HUES64 (cell line): ENCODE measurements around the gene DLG2.

Experiments
- H3K27ac ChIP-seq: 2 replicates; pipeline ENCODE4 v1.7.0; 2013; ENCODE audit warnings: low read depth, low read length, inconsistent platforms
- H3K27me3 ChIP-seq: 2 replicates; pipeline ENCODE4 v1.6.1; 2013; ENCODE audit warnings: mild to moderate bottlenecking, low read length; ENCODE audit not compliant: insufficient read depth
- H3K36me3 ChIP-seq: 2 replicates; pipeline ENCODE4 v1.6.1; 2013; ENCODE audit warnings: mild to moderate bottlenecking, low read length; ENCODE audit not compliant: insufficient read depth
- H3K4me1 ChIP-seq: 2 replicates; pipeline ENCODE4 v1.6.1; 2013; ENCODE audit warnings: mild to moderate bottlenecking, low read length, moderate library complexity; ENCODE audit not compliant: insufficient read depth
- H3K4me3 ChIP-seq: 2 replicates; pipeline ENCODE4 v1.5.1; 2013; ENCODE audit warnings: mild to moderate bottlenecking, low read length, moderate library complexity
- H3K9ac ChIP-seq: 2 replicates; pipeline ENCODE4 v1.6.1; 2013; ENCODE audit warnings: mild to moderate bottlenecking, low read depth, low read length
- H3K9me3 ChIP-seq: 2 replicates; pipeline ENCODE4 v1.6.1; 2013; ENCODE audit warnings: low read depth, low read length; ENCODE audit not compliant: insufficient read depth
- WGBS: fragments of 150-250, 120-280 bp; methylation state at CpG from one replicate; pipeline ENCODE4 v1.1.7; 2013; ENCODE audit warnings: missing lambda C conversion rate; 5-methylcytosine and 5-hydroxymethylcytosine counted together

The DLG2 gene

GRCh38 chr11:84140386-84141169 lies 1486.6 kb downstream of the DLG2 start:
- Histone ChIP-seq H3K9ac (no peak overlapping the region), H3K27ac (no peak overlapping the region), H3K9me3 (no peaks in the 10 kb centered on the region), H3K4me1 (peaks cover 17% of the 10 kb centered on the region), H3K36me3 (no peaks in the 10 kb centered on the region), H3K4me3 (no peak overlapping the region), H3K27me3 (no peaks in the 10 kb centered on the region)
- WGBS, result 93% methylated on average over 4 of the region's 4 CpGs

DNA sequence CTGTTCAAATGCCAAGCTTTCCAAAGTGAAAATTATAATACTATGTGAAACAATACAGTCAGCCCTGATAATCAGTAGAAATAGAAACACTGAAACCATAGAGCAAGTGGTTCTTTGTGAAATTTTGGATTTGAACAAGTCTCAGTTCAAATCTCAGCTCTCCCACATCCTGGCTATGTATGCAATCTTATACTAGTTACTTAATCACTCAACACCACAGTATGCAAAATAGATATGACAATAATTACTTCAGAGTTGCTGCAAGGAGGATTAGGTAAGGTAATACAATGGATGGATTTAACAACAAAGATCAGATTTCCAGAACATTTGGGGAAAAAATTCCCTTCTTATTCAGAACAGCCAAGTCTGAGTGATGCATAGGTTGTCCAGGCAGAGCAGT lies 1489.2 kb downstream of the DLG2 start:
- Histone ChIP-seq H3K9me3 (no peaks in the 10 kb centered on the region), H3K4me1 (peaks cover 17% of the 10 kb centered on the region), H3K36me3 (no peaks in the 10 kb centered on the region), H3K27ac (no peak overlapping the region), H3K4me3 (no peak overlapping the region), H3K9ac (no peak overlapping the region), H3K27me3 (no peaks in the 10 kb centered on the region)

DNA sequence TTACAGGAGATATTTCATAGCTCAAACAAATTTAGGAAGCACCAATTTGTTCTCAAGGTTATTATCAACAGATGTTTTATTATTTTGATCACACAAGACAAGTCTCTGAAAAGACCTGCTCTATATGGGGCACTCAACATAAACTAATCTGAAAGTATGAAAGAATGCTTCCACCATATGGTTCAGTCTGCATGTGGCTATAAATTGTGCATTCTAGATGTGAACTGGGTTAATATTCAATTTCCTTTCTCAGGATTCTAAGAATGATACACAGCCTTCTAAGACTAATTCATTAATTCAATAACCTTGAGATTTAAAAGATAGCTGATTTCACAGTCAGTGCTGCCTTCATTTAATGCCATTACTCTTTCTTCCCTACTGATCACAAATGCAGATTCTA lies 1489.6 kb downstream of the DLG2 start:
- Histone ChIP-seq H3K27me3 (no peaks in the 10 kb centered on the region), H3K36me3 (no peaks in the 10 kb centered on the region), H3K4me1 (peaks cover 14% of the 10 kb centered on the region), H3K9ac (no peak overlapping the region), H3K9me3 (no peaks in the 10 kb centered on the region), H3K27ac (no peak overlapping the region), H3K4me3 (no peak overlapping the region)

DNA sequence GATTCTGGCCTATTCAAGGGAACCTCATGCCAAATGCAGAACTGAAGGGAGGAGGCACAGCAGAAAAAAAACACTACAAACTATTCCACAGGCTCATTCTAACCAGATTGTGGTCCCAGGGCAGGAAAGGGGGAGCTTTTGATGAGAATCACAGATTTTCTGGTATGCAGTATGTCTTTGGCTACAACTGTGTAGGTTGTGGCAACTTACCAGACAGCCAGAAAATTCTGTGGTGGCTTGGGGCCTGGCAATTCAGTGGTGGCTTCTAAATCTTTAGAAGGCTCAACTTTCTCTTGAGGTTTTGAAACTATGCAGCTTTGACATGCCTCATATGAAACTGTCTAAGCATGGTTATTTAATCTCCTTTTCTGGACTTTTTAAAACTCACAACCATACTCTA lies 1490.2 kb downstream of the DLG2 start:
- H3K4me3 ChIP-seq, result no peak overlapping the region
- no peaks in the 10 kb centered on the region for H3K36me3 ChIP-seq
- H3K9me3 ChIP-seq, result no peaks in the 10 kb centered on the region
- peaks cover 10% of the 10 kb centered on the region for H3K4me1 ChIP-seq
- H3K9ac ChIP-seq, result no peak overlapping the region
- no peak overlapping the region for H3K27ac ChIP-seq
- no peaks in the 10 kb centered on the region for H3K27me3 ChIP-seq

GRCh38 chr11:84130646-84131427 lies 1496.3 kb downstream of the DLG2 start:
- no peaks in the 10 kb centered on the region for H3K4me1 ChIP-seq
- H3K36me3 ChIP-seq, result no peaks in the 10 kb centered on the region
- no peaks in the 10 kb centered on the region for H3K9me3 ChIP-seq
- no peak overlapping the region for H3K27ac ChIP-seq
- no peak overlapping the region for H3K4me3 ChIP-seq
- no peaks in the 10 kb centered on the region for H3K27me3 ChIP-seq
- H3K9ac ChIP-seq, result no peak overlapping the region
- WGBS, result 95% methylated on average over 2 of the region's 3 CpGs

GRCh38 chr11:84129961-84130576 lies 1497.1 kb downstream of the DLG2 start:
- Histone ChIP-seq H3K36me3 (no peaks in the 10 kb centered on the region), H3K27me3 (no peaks in the 10 kb centered on the region), H3K9ac (no peak overlapping the region), H3K9me3 (no peaks in the 10 kb centered on the region), H3K4me1 (no peaks in the 10 kb centered on the region), H3K27ac (no peak overlapping the region), H3K4me3 (no peak overlapping the region)
- WGBS, result 32% methylated on average over 1 of the region's 2 CpGs

- H3K4me3 ChIP-seq, result no peak overlapping the region
- H3K27me3 ChIP-seq, result no peaks in the 10 kb centered on the region
- no peak overlapping the region for H3K27ac ChIP-seq
- no peak overlapping the region for H3K9ac ChIP-seq
- no peaks in the 10 kb centered on the region for H3K9me3 ChIP-seq
- no peaks in the 10 kb centered on the region for H3K36me3 ChIP-seq
- 88% methylated on average over 2 of the region's 2 CpGs for WGBS
- H3K4me1 ChIP-seq, result no peaks in the 10 kb centered on the region
These were observed 1498.3 kb downstream of the DLG2 start for GRCh38 chr11:84128840-84129239.

GRCh38 chr11:84117394-84117793 lies 1509.8 kb downstream of the DLG2 start:
- 52% methylated on average over 1 of the region's 1 CpG for WGBS
- Histone ChIP-seq H3K27me3 (no peaks in the 10 kb centered on the region; the same call in 1 of the 2 replicates), H3K9ac (no peak overlapping the region), H3K9me3 (no peaks in the 10 kb centered on the region), H3K27ac (no peak overlapping the region), H3K36me3 (no peaks in the 10 kb centered on the region), H3K4me1 (no peaks in the 10 kb centered on the region), H3K4me3 (no peak overlapping the region)

- no peaks in the 10 kb centered on the region for H3K9me3 ChIP-seq
- no peaks in the 10 kb centered on the region for H3K36me3 ChIP-seq
- H3K27ac ChIP-seq, result no peak overlapping the region
- H3K4me1 ChIP-seq, result peaks cover 18% of the 10 kb centered on the region
- H3K9ac ChIP-seq, result no peak overlapping the region
- no peak overlapping the region for H3K4me3 ChIP-seq
- H3K27me3 ChIP-seq, result no peaks in the 10 kb centered on the region
These were observed 1520.6 kb downstream of the DLG2 start for GRCh38 chr11:84106541-84106940.

GRCh38 chr11:84105148-84105547 lies 1522.0 kb downstream of the DLG2 start:
- no peak overlapping the region for H3K4me3 ChIP-seq
- H3K36me3 ChIP-seq, result no peaks in the 10 kb centered on the region
- no peak overlapping the region for H3K9ac ChIP-seq
- peaks cover 18% of the 10 kb centered on the region for H3K4me1 ChIP-seq
- H3K9me3 ChIP-seq, result no peaks in the 10 kb centered on the region
- H3K27me3 ChIP-seq, result no peaks in the 10 kb centered on the region
- WGBS, result 98% methylated on average over 3 of the region's 3 CpGs
- H3K27ac ChIP-seq, result no peak overlapping the region

GRCh38 chr11:84103096-84103495 lies 1524.0 kb downstream of the DLG2 start:
- Histone ChIP-seq H3K27me3 (no peaks in the 10 kb centered on the region), H3K36me3 (no peaks in the 10 kb centered on the region), H3K4me1 (peaks cover 18% of the 10 kb centered on the region), H3K27ac (no peak overlapping the region), H3K9ac (0 out of 2 replicates have a peak overlapping the region, but pooled peaks have one; percentile 22), H3K4me3 (no peak overlapping the region), H3K9me3 (no peaks in the 10 kb centered on the region)
- 80% methylated on average over 1 of the region's 1 CpG for WGBS
